GM18868 (cell line): ENCODE data around the gene TAB2.
"Not testable (repeated sequence)": the region's sequence is repeated elsewhere in the genome, so short reads cannot be mapped to it uniquely, and the experiment has no call there.

ENCODE experiments used
- ATAC-seq: cut with Tn5 transposase; IDR thresholded peaks from one replicate; pipeline ENCODE4 v1.9.1; 2021; ENCODE audit warnings: mild to moderate bottlenecking, moderate library complexity; ENCODE audit not compliant: unreplicated experiment

TAB2 gene

GRCh38 chr6:149456311-149457021, 139.0 kb downstream of the TAB2 start:
- ATAC-seq = no peak

- no peak for ATAC-seq
Measured at GRCh38 chr6:149457316-149457884, 139.9 kb downstream of the TAB2 start.

GRCh38 chr6:149458196-149458595, 140.7 kb downstream of the TAB2 start:
- ATAC-seq = no peak

GRCh38 chr6:149458806-149459205, 141.3 kb downstream of the TAB2 start:
- ATAC-seq = no peak

GRCh38 chr6:149459761-149460160, 142.2 kb downstream of the TAB2 start:
- ATAC-seq = no peak

GRCh38 chr6:149460249-149460648, 142.7 kb downstream of the TAB2 start:
- ATAC-seq = not testable (repeated sequence)
